GM23338 (cell line): ENCODE measurements around the gene ENPP1.

Source experiments
- CTCF ChIP-seq, 2 experiments: fragments of 200-600 bp in 1 of 2; sonication (generic) in 1 of 2; conservative IDR thresholded peaks; 2 replicates each; pipeline versions ENCODE4 v1.5.1 to v1.6.1; 2016 to 2017; ENCODE audit warnings: antibody characterized with exemption in 2 of 2, low read depth in 2 of 2, mild to moderate bottlenecking in 2 of 2, moderate library complexity in 1 of 2
- EZH2phosphoT487 ChIP-seq: fragments of 200-600 bp; sonication (generic); IDR thresholded peaks from one replicate; pipeline ENCODE4 v1.8.1; 2018; ENCODE audit warnings: antibody characterized with exemption; ENCODE audit not compliant: unreplicated experiment
- JUNB ChIP-seq: IDR thresholded peaks from one replicate; pipeline ENCODE4 v1.6.1; 2016; ENCODE audit warnings: antibody characterized with exemption; ENCODE audit not compliant: unreplicated experiment
- POLR2AphosphoS5 ChIP-seq: IDR thresholded peaks from 2 replicates; pipeline ENCODE4 v1.6.1; 2016; ENCODE audit warnings: antibody characterized with exemption, low read depth
- STAT1 ChIP-seq: IDR thresholded peaks from one replicate; pipeline ENCODE4 v1.6.1; 2016; ENCODE audit warnings: antibody characterized with exemption; ENCODE audit not compliant: unreplicated experiment
- ZNF114 ChIP-seq: fragments of 250-450 bp; sonication (Bioruptor Pico); IDR thresholded peaks from 2 replicates; pipeline ENCODE4 v1.5.0; 2020; ENCODE audit warnings: mild to moderate bottlenecking, moderate library complexity

GRCh38 chr6:131854803-131855202, 47.0 kb downstream of the ENPP1 start:
- TF ChIP-seq CTCF (conservative IDR thresholded peaks at IDR 0.05; ENCODE audit: low read depth in 2 of 2) (no peak), STAT1 (no peak), POLR2AphosphoS5 (no peak), EZH2phosphoT487 (no peak), JUNB (no peak), ZNF114 (CRISPR knock-in tag) (no peak)
